NOMO-1 treated with DMSO at 0.1 percent for 48 hours (cell line): ENCODE data around the gene MECP2.

Experiments
- DNase-seq: peaks from one replicate; lab custom pipeline; 2025; ENCODE audit not compliant: unreplicated experiment; lab: John Stamatoyannopoulos, UW

Gene MECP2

GRCh38 chrX:154038656-154039055, 58.9 kb downstream of the MECP2 start:
- no peak for DNase-seq

- DNase-seq, result no peak
Measured at GRCh38 chrX:154037754-154038153, 59.8 kb downstream of the MECP2 start.

DNA sequence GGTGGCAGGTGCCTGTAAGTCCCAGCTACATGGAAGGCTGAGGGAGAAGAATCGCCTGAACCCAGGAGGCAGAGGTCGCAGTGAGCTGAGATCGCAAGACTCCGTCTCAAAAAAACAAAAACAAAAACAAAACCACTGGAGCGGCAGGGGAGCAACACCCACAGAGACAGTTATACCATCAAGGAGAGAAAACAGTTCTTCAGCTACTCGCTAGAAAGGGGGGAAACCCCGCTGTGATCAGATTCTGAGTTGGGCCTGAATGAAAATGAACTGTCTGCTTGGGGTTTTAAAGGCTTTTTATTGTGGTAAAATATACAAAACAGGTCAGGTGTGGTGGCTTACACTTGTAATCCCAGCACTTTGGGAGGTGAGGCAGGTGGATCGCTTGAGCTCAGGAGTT, 61.0 kb downstream of the MECP2 start:
- no peak for DNase-seq

- no peak for DNase-seq
Measured at GRCh38 chrX:154033848-154034247, 63.7 kb downstream of the MECP2 start.

DNA sequence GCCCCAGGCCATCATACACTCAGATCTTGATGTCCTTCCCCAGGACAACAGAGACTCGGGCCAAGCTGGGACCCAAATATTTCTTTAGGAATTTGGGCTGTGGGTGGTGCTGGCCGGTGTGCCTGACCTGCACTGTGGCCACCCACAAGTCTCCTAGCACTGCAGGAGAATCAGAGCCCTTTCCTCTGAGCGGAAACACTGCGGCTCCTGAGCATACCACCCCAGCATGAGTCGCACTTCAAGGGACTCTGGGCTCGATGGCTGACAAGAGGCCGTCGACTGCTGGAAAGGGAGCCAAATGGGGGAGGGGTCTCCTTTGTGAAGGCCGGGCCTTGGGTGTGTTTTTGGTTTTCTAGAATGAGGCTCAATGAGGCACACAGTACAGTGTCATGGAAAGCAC, 64.9 kb downstream of the MECP2 start:
- no peak for DNase-seq

DNA sequence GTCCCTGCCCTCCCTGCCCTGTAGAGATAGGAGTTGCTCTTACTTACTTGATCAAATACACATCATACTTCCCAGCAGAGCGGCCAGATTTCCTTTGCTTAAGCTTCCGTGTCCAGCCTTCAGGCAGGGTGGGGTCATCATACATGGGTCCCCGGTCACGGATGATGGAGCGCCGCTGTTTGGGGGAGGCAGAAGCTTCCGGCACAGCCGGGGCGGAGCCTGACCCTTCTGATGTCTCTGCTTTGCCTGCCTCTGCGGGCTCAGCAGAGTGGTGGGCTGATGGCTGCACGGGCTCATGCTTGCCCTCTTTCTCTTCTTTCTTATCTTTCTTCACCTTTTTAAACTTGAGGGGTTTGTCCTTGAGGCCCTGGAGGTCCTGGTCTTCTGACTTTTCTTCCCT, 65.4 kb downstream of the MECP2 start:
- no peak for DNase-seq

- DNase-seq, result no peak
Measured at GRCh38 chrX:154030715-154031305, 66.7 kb downstream of the MECP2 start.

- DNase-seq, result no peak
Measured at GRCh38 chrX:154030266-154030665, 67.3 kb downstream of the MECP2 start.

- no peak for DNase-seq
Measured at GRCh38 chrX:154029439-154029838, 68.1 kb downstream of the MECP2 start.

DNA sequence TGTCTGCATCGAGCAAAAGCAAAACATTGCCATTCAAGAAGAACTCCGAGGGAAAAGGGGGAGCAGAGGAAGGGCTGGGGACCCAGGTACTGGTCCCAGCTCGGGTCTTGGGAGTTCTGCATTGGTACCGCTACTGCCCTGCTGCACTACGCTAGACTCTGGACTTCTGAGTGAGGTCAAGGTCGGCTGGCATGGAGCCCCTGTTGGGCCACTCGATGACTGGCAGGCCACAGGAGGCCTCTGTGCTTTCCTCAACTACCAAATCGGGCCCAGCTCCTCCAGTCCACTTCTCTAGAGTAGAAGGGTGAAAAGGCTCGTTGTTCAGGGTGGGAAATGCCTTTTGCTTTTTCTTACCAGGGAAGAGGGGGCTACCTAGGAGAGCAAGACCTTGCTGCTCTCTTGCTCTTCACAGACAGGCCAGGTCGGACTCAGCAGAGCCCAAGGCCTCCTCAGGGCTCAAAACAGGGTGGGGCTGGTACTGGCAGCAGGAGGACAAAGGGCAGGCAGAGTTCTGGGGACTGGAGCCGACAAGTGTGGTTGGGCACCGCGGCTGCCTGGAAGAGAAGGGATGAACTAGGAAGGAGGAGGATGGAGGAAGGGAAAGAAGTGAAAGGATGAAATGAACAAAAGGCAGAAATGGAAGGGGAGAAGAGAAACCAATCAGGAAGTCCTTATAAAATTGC, 68.9 kb downstream of the MECP2 start:
- no peak for DNase-seq

- DNase-seq, result no peak
Measured at GRCh38 chrX:154027986-154028385, 69.5 kb downstream of the MECP2 start.

GRCh38 chrX:154027022-154027402, 70.5 kb downstream of the MECP2 start:
- DNase-seq, result no peak

GRCh38 chrX:154026136-154027021, 71.1 kb downstream of the MECP2 start:
- DNase-seq, result no peak

GRCh38 chrX:154025230-154025629, 72.3 kb downstream of the MECP2 start:
- no peak for DNase-seq

- no peak for DNase-seq
Measured at GRCh38 chrX:154024271-154024670, 73.2 kb downstream of the MECP2 start.

- DNase-seq, result no peak
Measured at GRCh38 chrX:154023276-154024000, 74.1 kb downstream of the MECP2 start.

- no peak for DNase-seq
Measured at GRCh38 chrX:154022108-154022507, 75.4 kb downstream of the MECP2 start.

GRCh38 chrX:154021131-154021611, 76.3 kb downstream of the MECP2 start:
- DNase-seq, result no peak

- no peak for DNase-seq
Measured at GRCh38 chrX:154020536-154021115, 76.9 kb downstream of the MECP2 start.

- peak; percentile 40 for DNase-seq
Measured at GRCh38 chrX:154019633-154020528, 77.6 kb downstream of the MECP2 start, which contains the start of gene IRAK1. IRAK1 (minus strand) TSS chrX:154019902; CDS start chrX:154019812, 90 bp downstream.
